NCI-H146 treated with DMSO at 0.1 percent for 48 hours (cell line): ENCODE measurements around the gene LRRN3.

Experiments used
- DNase-seq: peaks from one replicate; lab custom pipeline; 2025; ENCODE audit not compliant: unreplicated experiment; lab: John Stamatoyannopoulos, UW

Gene LRRN3

GRCh38 chr7:111076205-111076604 is 14.7 kb upstream of the LRRN3 start:
- no peak for DNase-seq

- DNase-seq = no peak
These were observed 13.9 kb upstream of the LRRN3 start for GRCh38 chr7:111077001-111077400.

- no peak for DNase-seq
These were observed 10.3 kb upstream of the LRRN3 start for GRCh38 chr7:111080495-111081105.

- no peak for DNase-seq
These were observed 9.2 kb upstream of the LRRN3 start for GRCh38 chr7:111081546-111082267.

GRCh38 chr7:111082351-111082750 is 8.6 kb upstream of the LRRN3 start:
- no peak for DNase-seq

- no peak for DNase-seq
These were observed 7.5 kb upstream of the LRRN3 start for GRCh38 chr7:111083413-111083812.

GRCh38 chr7:111085356-111085755 is 5.6 kb upstream of the LRRN3 start:
- no peak for DNase-seq

- no peak for DNase-seq
These were observed 4.4 kb upstream of the LRRN3 start for GRCh38 chr7:111086532-111086931.

- DNase-seq = no peak
These were observed 2.6 kb upstream of the LRRN3 start for GRCh38 chr7:111088328-111088727.

- peak; percentile 78 for DNase-seq
These were observed 1.0 kb upstream of the LRRN3 start for GRCh38 chr7:111089822-111090426.

- peak; percentile 71 for DNase-seq
These were observed 849 bp downstream of the LRRN3 start for GRCh38 chr7:111091593-111092358.

- DNase-seq = peak; percentile 74
These were observed 1.7 kb downstream of the LRRN3 start for GRCh38 chr7:111092406-111093236.

- DNase-seq = no peak
These were observed 2.6 kb downstream of the LRRN3 start for GRCh38 chr7:111093496-111093895.

GRCh38 chr7:111094419-111094818 is 3.5 kb downstream of the LRRN3 start:
- peak; percentile 8 for DNase-seq

- no peak for DNase-seq
These were observed 6.1 kb downstream of the LRRN3 start for GRCh38 chr7:111096997-111097396.

GRCh38 chr7:111098011-111098925 is 7.3 kb downstream of the LRRN3 start:
- no peak for DNase-seq

GRCh38 chr7:111098926-111099250 is 8.0 kb downstream of the LRRN3 start:
- no peak for DNase-seq

- no peak for DNase-seq
These were observed 11.1 kb downstream of the LRRN3 start for GRCh38 chr7:111101856-111102646.

- no peak for DNase-seq
These were observed 12.2 kb downstream of the LRRN3 start for GRCh38 chr7:111103136-111103535.
